GM21717 (cell line): ENCODE data around the gene TIMM10.

Source experiments
- ATAC-seq: cut with Tn5 transposase; IDR thresholded peaks from one replicate; pipeline ENCODE4 v1.9.1; 2021; ENCODE audit warnings: mild to moderate bottlenecking, moderate library complexity; ENCODE audit not compliant: unreplicated experiment

TIMM10 gene

GRCh38 chr11:57530596-57531507 lies at the start of gene TIMM10:
TSS of gene TIMM10 (minus strand) at chr11:57530754. CDS start at chr11:57530189, 565 bp downstream.
- ATAC-seq: peak; percentile 99

- no peak for ATAC-seq
These were observed 43.5 kb upstream of the TIMM10 start for GRCh38 chr11:57574061-57574460.

- ATAC-seq: no peak
These were observed 41.1 kb upstream of the TIMM10 start for GRCh38 chr11:57571606-57572005.

- ATAC-seq: peak; percentile 12
These were observed 37.8 kb upstream of the TIMM10 start for GRCh38 chr11:57568330-57568766.

- peak; percentile 71 for ATAC-seq
These were observed 37.2 kb upstream of the TIMM10 start, which contains the start of gene UBE2L6 for GRCh38 chr11:57567515-57568329. TSS of gene UBE2L6 (minus strand) at chr11:57567672. CDS start at chr11:57567611, 61 bp downstream.

- peak; percentile 4 for ATAC-seq
These were observed 36.5 kb upstream of the TIMM10 start for GRCh38 chr11:57566905-57567514.

GRCh38 chr11:57566005-57566904 lies 35.7 kb upstream of the TIMM10 start:
- peak; percentile 70 for ATAC-seq

- ATAC-seq: no peak
These were observed 32.0 kb upstream of the TIMM10 start for GRCh38 chr11:57562596-57562995.

GRCh38 chr11:57560146-57560545 lies 29.6 kb upstream of the TIMM10 start:
- ATAC-seq: no peak

GRCh38 chr11:57556041-57556440 lies 25.5 kb upstream of the TIMM10 start:
- ATAC-seq: no peak

GRCh38 chr11:57555393-57555792 lies 24.8 kb upstream of the TIMM10 start:
- no peak for ATAC-seq

- ATAC-seq: no peak
These were observed 21.9 kb upstream of the TIMM10 start for GRCh38 chr11:57552479-57552878.

- no peak for ATAC-seq
These were observed 21.4 kb upstream of the TIMM10 start for GRCh38 chr11:57551941-57552340.

GRCh38 chr11:57549983-57550382 lies 19.4 kb upstream of the TIMM10 start:
- no peak for ATAC-seq

- ATAC-seq: peak; percentile 84
These were observed 17.4 kb upstream of the TIMM10 start for GRCh38 chr11:57547854-57548377.

- peak; percentile 40 for ATAC-seq
These were observed 16.4 kb upstream of the TIMM10 start for GRCh38 chr11:57546869-57547475.

GRCh38 chr11:57546451-57546850 lies 15.9 kb upstream of the TIMM10 start:
- no peak for ATAC-seq

- no peak for ATAC-seq
These were observed 15.3 kb upstream of the TIMM10 start for GRCh38 chr11:57545883-57546282.

- no peak for ATAC-seq
These were observed 14.0 kb upstream of the TIMM10 start for GRCh38 chr11:57544566-57544965.
